Measurements from ENCODE around the gene RNF135. TPM values are rescaled to one million over a fixed set of nuclear protein-coding genes. Genes with fewer than 3 reads are reported as not detected.

Gene RNF135
- polyA plus RNA-seq, 2 of the 4 experiments (the other 2 are of a cell fraction) = 25.8 to 35.0 TPM

- no peaks in the 10 kb centered on the region for H3K9me3 ChIP-seq
- H3K4me3 ChIP-seq = no peak overlapping the region
- no peak for FAIRE-seq
- H3K27ac ChIP-seq = no peak overlapping the region
- no peaks in the 10 kb centered on the region for H3K4me1 ChIP-seq
- no peak for ATAC-seq
- ChIA-PET POLR2A (no interaction called here), CTCF (interaction anchor here (0.6 kb wide), 1 partner anchor 1324 kb away, joined by 4 read pairs; no protein-coding TSS in a partner anchor)
- DNase-seq (ENCODE audit: low read depth in 1 of 2, low spot score in 1 of 2) = no peak
- H3K4me2 ChIP-seq = no peak overlapping the region
- no peak for TF ChIP-seq PBX3 (IDR thresholded peaks at IDR 0.05)
- no peak for TF ChIP-seq MYC (IDR thresholded peaks at IDR 0.05; ENCODE audit: borderline replicate concordance, low read length)
- TF ChIP-seq MAFK (IDR thresholded peaks at IDR 0.05; ENCODE audit: partially characterized antibody) = no peak
- TF ChIP-seq EHF (CRISPR knock-in tag; IDR thresholded peaks at IDR 0.05) = no peak
- 89% methylated on average over 13 of the region's 13 CpGs for WGBS (ENCODE audit: missing lambda C conversion rate)
These were observed 31.7 kb upstream of the RNF135 start for GRCh38 chr17:30939051-30939689.

- Histone ChIP-seq H3K4me1 (no peaks in the 10 kb centered on the region), H3K9me3 (no peaks in the 10 kb centered on the region), H3K4me2 (no peak overlapping the region), H3K27ac (no peak overlapping the region), H3K4me3 (no peak overlapping the region)
- ChIA-PET CTCF (no interaction called here), POLR2A (no interaction called here)
- WGBS (ENCODE audit: missing lambda C conversion rate) = 56% methylated on average over 4 of the region's 4 CpGs
- no peak for TF ChIP-seq NR3C1 (IDR thresholded peaks at IDR 0.05)
- no peak for TF ChIP-seq KDM1A (IDR thresholded peaks at IDR 0.05; ENCODE audit: low read depth)
- no peak for TF ChIP-seq FOSB (CRISPR knock-in tag; IDR thresholded peaks at IDR 0.05)
- TF ChIP-seq POLR2AphosphoS2 (conservative IDR thresholded peaks at IDR 0.05; ENCODE audit: low read length) = no peak
- TF ChIP-seq EP300 (IDR thresholded peaks at IDR 0.05) = no peak
- TF ChIP-seq TP53 (CRISPR knock-in tag; IDR thresholded peaks at IDR 0.05) = no peak
- TF ChIP-seq EHF (CRISPR knock-in tag; IDR thresholded peaks at IDR 0.05) = no peak
- no peak for TF ChIP-seq MAZ (IDR thresholded peaks at IDR 0.05; ENCODE audit: borderline replicate concordance, low read depth, low read length)
- no peak for TF ChIP-seq CBX8 (IDR thresholded peaks at IDR 0.05)
- no peak for TF ChIP-seq JUNB (IDR thresholded peaks at IDR 0.05)
- no peak for TF ChIP-seq CTCF (IDR thresholded peaks at IDR 0.05)
- no peak for ATAC-seq
- no peak for DNase-seq (ENCODE audit: low read depth in 1 of 2, low spot score in 1 of 2)
- FAIRE-seq = no peak
These were observed 28.3 kb upstream of the RNF135 start for GRCh38 chr17:30942308-30943079.

GRCh38 chr17:30947796-30948195 lies 23.0 kb upstream of the RNF135 start:
- H3K4me2 ChIP-seq = no peak overlapping the region
- no peak overlapping the region for H3K27ac ChIP-seq
- ATAC-seq = no peak
- FAIRE-seq = no peak
- H3K4me1 ChIP-seq = peaks cover 11% of the 10 kb centered on the region
- no peak for TF ChIP-seq SREBF2 (IDR thresholded peaks at IDR 0.05)
- no peak for TF ChIP-seq EHF (CRISPR knock-in tag; IDR thresholded peaks at IDR 0.05)
- TF ChIP-seq PBX3 (IDR thresholded peaks at IDR 0.05) = no peak
- TF ChIP-seq EP300 (IDR thresholded peaks at IDR 0.05) = no peak
- no peak for TF ChIP-seq CHD4 (IDR thresholded peaks at IDR 0.05; ENCODE audit: borderline replicate concordance)
- no peak for TF ChIP-seq MAFK (IDR thresholded peaks at IDR 0.05; ENCODE audit: partially characterized antibody)
- TF ChIP-seq HEYL (CRISPR knock-in tag; IDR thresholded peaks at IDR 0.05) = no peak
- no peak for TF ChIP-seq SMC3 (IDR thresholded peaks at IDR 0.05)
- no peak for TF ChIP-seq ZC3H11A (IDR thresholded peaks at IDR 0.05)
- TF ChIP-seq MAX (IDR thresholded peaks at IDR 0.05) = no peak
- TF ChIP-seq RARB (CRISPR knock-in tag; IDR thresholded peaks at IDR 0.05) = no peak
- no peak for TF ChIP-seq EHMT2 (IDR thresholded peaks at IDR 0.05; ENCODE audit: low read depth)
- no peaks in the 10 kb centered on the region for H3K9me3 ChIP-seq
- POLR2A ChIA-PET = no interaction called here
- no peak for DNase-seq (ENCODE audit: low read depth in 1 of 2, low spot score in 1 of 2)
- no peak overlapping the region for H3K4me3 ChIP-seq
- 94% methylated on average over 5 of the region's 5 CpGs for WGBS (ENCODE audit: missing lambda C conversion rate)
- CTCF ChIA-PET = interaction anchor here (1.1 to 1.8 kb wide), 3 partner anchors 10 to 29 kb away, joined by 3 to 5 read pairs (median 3); no protein-coding TSS in a partner anchor

Measured in A549 (cell line).